ENCODE results near the gene CCDC170. TPM values are rescaled to one million over a fixed set of nuclear protein-coding genes. Genes with fewer than 3 reads are reported as not detected.

The CCDC170 gene
- total and polyA plus RNA-seq, 4 donors = 2.4 to 24.1 (median 13.2) TPM

DNA sequence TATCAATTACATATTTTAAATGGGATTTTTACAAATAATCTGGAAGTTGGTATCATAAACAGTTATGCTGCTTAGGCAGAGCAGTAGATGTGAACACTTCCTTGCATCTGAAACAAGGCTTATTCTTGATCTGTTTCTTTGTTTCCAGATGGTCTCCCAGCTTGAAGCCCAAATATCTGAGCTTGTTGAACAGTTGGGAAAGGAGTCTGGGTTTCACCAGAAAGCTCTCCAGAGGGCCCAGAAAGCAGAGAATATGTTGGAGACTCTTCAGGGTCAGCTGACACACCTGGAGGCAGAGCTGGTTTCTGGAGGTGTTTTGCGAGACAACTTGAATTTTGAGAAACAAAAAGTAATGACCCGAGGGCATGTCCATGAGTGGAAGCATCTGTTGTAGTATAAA, 91.9 kb downstream of the CCDC170 start:
- DNase-seq = no peak

DNA sequence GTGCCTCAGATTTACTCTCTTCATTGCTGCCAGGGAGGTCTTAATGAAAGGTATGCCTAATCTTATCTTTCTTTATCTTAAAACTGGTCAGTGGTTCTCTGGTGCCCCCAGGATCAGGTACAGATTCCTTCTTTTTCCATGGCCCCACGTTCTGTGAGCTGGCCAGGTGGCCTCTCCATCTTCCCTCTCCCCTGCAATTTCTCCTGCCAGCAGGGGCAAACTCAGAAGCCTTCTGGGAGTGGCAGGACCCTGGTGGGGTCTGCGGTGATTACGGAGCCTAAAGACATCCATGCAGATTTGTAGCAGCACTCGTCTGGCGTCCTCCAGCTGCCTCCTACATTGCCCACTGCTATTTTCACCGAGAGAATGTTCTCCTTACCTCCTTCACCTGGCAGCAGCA, 95.8 kb downstream of the CCDC170 start:
- ATAC-seq (ENCODE audit: insufficient read depth, low FRiP score) (no peak), DNase-seq (no peak)
- H3K36me3 ChIP-seq (ENCODE audit: control insufficient read depth in 4 of 4, insufficient read depth in 4 of 4, low read length in 4 of 4) = no peaks in the 10 kb centered on the region
- no peak overlapping the region for H3K27ac ChIP-seq (ENCODE audit: low read depth in 1 of 2, low read length in 1 of 2)
- H3K27me3 ChIP-seq (ENCODE audit: control insufficient read depth in 3 of 3, insufficient read depth in 3 of 3, low read length in 2 of 3) = no peaks in the 10 kb centered on the region
- no peak overlapping the region for H3K9ac ChIP-seq (ENCODE audit: insufficient read depth in 1 of 2, low read length in 2 of 2)
- peaks cover 0 to 9% (median 2%) of the 10 kb centered on the region in 4 donors for H3K9me3 ChIP-seq (ENCODE audit: control insufficient read depth in 4 of 4, insufficient read depth in 3 of 4, low read length in 3 of 4)
- WGBS, 2 donors = 52 to 65% methylated on average over 6 of the region's 6 CpGs
- H3K4me3 ChIP-seq = no peak overlapping the region
- TF ChIP-seq, protein P1, sequence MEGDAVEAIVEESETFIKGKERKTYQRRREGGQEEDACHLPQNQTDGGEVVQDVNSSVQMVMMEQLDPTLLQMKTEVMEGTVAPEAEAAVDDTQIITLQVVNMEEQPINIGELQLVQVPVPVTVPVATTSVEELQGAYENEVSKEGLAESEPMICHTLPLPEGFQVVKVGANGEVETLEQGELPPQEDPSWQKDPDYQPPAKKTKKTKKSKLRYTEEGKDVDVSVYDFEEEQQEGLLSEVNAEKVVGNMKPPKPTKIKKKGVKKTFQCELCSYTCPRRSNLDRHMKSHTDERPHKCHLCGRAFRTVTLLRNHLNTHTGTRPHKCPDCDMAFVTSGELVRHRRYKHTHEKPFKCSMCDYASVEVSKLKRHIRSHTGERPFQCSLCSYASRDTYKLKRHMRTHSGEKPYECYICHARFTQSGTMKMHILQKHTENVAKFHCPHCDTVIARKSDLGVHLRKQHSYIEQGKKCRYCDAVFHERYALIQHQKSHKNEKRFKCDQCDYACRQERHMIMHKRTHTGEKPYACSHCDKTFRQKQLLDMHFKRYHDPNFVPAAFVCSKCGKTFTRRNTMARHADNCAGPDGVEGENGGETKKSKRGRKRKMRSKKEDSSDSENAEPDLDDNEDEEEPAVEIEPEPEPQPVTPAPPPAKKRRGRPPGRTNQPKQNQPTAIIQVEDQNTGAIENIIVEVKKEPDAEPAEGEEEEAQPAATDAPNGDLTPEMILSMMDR (IDR thresholded peaks at IDR 0.05; ENCODE audit: control extremely low read depth, extremely low read depth) = no peak
- H3K4me1 ChIP-seq (ENCODE audit: control insufficient read depth in 5 of 5, insufficient read depth in 5 of 5, low read length in 5 of 5) = no peaks in the 10 kb centered on the region

More for the DNA sequence above, 91.9 kb downstream of the CCDC170 start:
- no peak overlapping the region for H3K27ac ChIP-seq (ENCODE audit: low read depth in 1 of 2, low read length in 1 of 2)
- TF ChIP-seq, protein P1 (IDR thresholded peaks at IDR 0.05; ENCODE audit: control extremely low read depth, extremely low read depth) = no peak
- no peak overlapping the region for H3K9ac ChIP-seq (ENCODE audit: insufficient read depth in 1 of 2, low read length in 2 of 2)
- no peaks in the 10 kb centered on the region for H3K36me3 ChIP-seq (ENCODE audit: control insufficient read depth in 4 of 4, insufficient read depth in 4 of 4, low read length in 4 of 4)
- no peaks in the 10 kb centered on the region for H3K4me1 ChIP-seq (ENCODE audit: control insufficient read depth in 5 of 5, insufficient read depth in 5 of 5, low read length in 5 of 5)
- no peak overlapping the region for H3K4me3 ChIP-seq
- WGBS, 2 donors = 93% methylated on average over 2 of the region's 2 CpGs
- no peaks in the 10 kb centered on the region for H3K27me3 ChIP-seq (ENCODE audit: control insufficient read depth in 3 of 3, insufficient read depth in 3 of 3, low read length in 2 of 3)
- peaks cover 0 to 3% (median 0%) of the 10 kb centered on the region in 4 donors for H3K9me3 ChIP-seq (ENCODE audit: control insufficient read depth in 4 of 4, insufficient read depth in 3 of 4, low read length in 3 of 4)
- no peak for ATAC-seq (ENCODE audit: insufficient read depth, low FRiP score)

DNA sequence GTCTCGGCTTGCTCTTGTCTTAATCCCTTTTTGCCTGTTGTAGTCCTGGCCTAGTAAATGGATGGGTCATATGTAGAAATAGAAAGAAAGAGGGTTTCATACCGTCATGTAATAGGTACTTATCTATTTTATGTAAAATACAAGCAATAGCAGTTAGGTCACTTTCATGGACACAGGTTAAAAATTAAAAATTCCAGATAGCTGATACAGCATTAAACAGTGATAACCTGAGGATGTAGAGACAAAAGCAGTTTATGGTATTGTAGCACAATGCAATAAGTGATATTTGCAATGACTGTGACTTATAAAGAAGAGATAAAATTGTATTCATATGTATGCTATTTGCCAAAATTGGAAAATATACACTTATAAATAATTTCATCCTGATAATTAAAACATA, 96.9 kb downstream of the CCDC170 start:
- no peak overlapping the region for H3K9ac ChIP-seq (ENCODE audit: insufficient read depth in 1 of 2, low read length in 2 of 2)
- ATAC-seq (ENCODE audit: insufficient read depth, low FRiP score) = no peak
- no peak overlapping the region for H3K4me3 ChIP-seq
- TF ChIP-seq, protein P1 (IDR thresholded peaks at IDR 0.05; ENCODE audit: control extremely low read depth, extremely low read depth) = no peak
- no peak overlapping the region for H3K27ac ChIP-seq (ENCODE audit: low read depth in 1 of 2, low read length in 1 of 2)
- H3K36me3 ChIP-seq (ENCODE audit: control insufficient read depth in 4 of 4, insufficient read depth in 4 of 4, low read length in 4 of 4) = no peaks in the 10 kb centered on the region
- peaks cover 0 to 9% (median 2%) of the 10 kb centered on the region in 4 donors for H3K9me3 ChIP-seq (ENCODE audit: control insufficient read depth in 4 of 4, insufficient read depth in 3 of 4, low read length in 3 of 4)
- 68 to 88% methylated on average over 2 of the region's 2 CpGs for WGBS, 2 donors
- H3K4me1 ChIP-seq (ENCODE audit: control insufficient read depth in 5 of 5, insufficient read depth in 5 of 5, low read length in 5 of 5) = no peaks in the 10 kb centered on the region
- no peaks in the 10 kb centered on the region for H3K27me3 ChIP-seq (ENCODE audit: control insufficient read depth in 3 of 3, insufficient read depth in 3 of 3, low read length in 2 of 3)
- DNase-seq = no peak

Measured in lung (tissue), 12 donors.